Metanephros (tissue), 2 donors: ENCODE data around the gene TSPAN9. TPM values are rescaled to one million over a fixed set of nuclear protein-coding genes. Genes with fewer than 3 reads are reported as not detected.
A peak's percentile ranks its signal among the peaks of the same experiment; 100 is the strongest.

Experiments used
- small RNA-seq: library from RNA; depleted of rRNA; stranded (forward); fragments of <200 nt; gene quantifications from one replicate; pipeline ENCODE3, GENCODE V24; 2014; ENCODE audit warnings: low replicate concordance
- total RNA-seq: library from RNA; depleted of rRNA; stranded (reverse); fragments of >200 nt; gene quantifications from one replicate; pipeline ENCODE4 v1.2.3, GENCODE V29; 2014

TSPAN9 gene, protein sequence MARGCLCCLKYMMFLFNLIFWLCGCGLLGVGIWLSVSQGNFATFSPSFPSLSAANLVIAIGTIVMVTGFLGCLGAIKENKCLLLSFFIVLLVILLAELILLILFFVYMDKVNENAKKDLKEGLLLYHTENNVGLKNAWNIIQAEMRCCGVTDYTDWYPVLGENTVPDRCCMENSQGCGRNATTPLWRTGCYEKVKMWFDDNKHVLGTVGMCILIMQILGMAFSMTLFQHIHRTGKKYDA
- 94.7 TPM for total RNA-seq

DNA sequence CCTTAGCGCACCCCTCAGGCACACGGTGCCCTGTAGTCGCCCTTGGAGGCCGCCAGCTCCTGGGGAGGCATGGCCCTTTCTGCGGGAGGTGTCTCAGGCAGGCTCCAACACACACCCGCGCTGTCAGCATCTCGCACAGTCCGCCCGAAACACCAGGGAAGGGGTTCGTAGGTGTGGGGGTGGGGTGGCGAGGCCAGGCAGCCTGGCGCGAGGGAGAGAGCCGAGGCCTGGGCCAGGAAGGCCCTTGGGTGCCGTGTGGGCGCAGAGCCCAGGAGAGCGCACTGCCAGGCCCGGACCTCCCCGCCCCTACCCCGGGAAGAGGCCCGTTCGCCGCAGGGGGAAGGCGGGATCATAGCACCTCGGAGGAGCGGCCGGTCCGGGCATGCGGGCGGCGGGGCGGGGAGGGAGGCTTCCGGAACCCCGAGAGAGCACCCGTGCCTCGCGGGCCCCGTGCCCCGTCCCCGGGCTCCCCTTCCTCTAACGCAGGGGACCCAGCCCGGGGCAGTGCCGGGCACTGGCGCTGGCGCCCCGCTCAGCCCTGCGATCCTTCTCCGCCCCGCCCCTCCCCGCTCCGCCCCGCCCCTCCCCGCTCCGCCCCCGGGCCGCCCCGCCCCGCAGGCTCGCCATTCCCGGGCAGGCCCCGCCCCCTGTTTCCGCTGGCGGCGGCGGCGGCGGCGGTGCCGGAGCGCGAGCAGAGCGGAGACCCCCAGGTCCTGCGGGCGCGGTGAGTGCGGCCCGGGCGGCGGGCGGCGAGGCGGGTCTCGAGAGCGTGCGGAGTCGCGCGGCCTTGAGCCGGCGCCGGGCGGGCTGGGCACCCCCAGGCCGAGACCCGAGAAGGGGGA lies at the start of gene TSPAN9:
TSPAN9 (plus strand) TSS at position 650 of the 842 bp plus-strand sequence. CDS start 123,815 bp downstream, outside the sequence.

Small RNAs within 50 kb of the gene (small RNA-seq; reads per million reads assigned to genes)
- gene AC005912.1 (12.8 reads per million, percentile 95 among the genes with 10 or more reads in this experiment), gene RF00017 (not detected)

Other genes with a start within 250 kb of the TSPAN9 start
- 8.4 TPM for gene NRIP2, start 242.3 kb upstream of the TSPAN9 start, total RNA-seq
- not detected for gene TEX52, start 220.3 kb upstream of the TSPAN9 start, total RNA-seq
- gene FOXM1, start 200.2 kb upstream of the TSPAN9 start, total RNA-seq: 11.0 TPM
- 21.3 TPM for gene RHNO1, start 200.2 kb upstream of the TSPAN9 start, total RNA-seq
- 18.5 TPM for gene TULP3, start 186.5 kb upstream of the TSPAN9 start, total RNA-seq
- 18.3 TPM for gene TEAD4, start 118.0 kb upstream of the TSPAN9 start, total RNA-seq